HG03565 (cell line): ENCODE results near the gene PTPRM.

ENCODE experiments used
- ATAC-seq: cut with Tn5 transposase; IDR thresholded peaks from one replicate; pipeline ENCODE4 v1.9.1; 2021; ENCODE audit warnings: mild to moderate bottlenecking, moderate library complexity; ENCODE audit not compliant: unreplicated experiment

PTPRM gene

DNA sequence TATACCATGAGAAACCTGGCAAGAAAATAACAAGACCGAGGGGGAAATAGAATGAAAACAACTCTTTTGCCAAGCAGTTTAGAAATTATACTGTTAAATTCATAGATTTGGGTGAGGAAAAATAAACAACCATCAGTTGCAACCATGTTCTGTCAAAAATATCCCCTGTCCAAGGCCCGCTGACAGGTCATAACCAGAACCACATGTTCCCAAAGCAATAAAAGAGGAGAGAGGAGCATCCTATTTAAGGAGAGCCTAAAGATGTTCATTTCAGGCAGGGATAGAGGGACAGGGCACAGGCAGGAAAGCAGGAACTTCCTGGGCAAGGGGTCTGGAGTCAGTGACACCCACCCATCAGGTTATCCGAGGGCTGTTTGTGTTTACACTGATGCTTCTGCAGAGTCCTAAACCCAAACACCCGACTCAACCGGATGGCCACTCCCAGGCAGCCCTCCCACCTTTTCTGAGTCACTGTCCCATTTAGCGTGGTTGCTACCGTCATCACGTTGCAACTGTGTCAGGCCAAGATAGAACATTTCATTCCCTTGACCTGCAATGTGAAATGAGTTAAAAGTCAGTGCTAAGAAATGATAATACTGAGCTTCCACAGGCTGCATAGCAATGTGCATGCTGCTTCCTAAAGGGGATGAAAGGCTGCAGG lies 573.9 kb downstream of the PTPRM start:
- ATAC-seq: no peak

- ATAC-seq: no peak
These were observed 575.1 kb downstream of the PTPRM start for GRCh38 chr18:8142131-8142711.

DNA sequence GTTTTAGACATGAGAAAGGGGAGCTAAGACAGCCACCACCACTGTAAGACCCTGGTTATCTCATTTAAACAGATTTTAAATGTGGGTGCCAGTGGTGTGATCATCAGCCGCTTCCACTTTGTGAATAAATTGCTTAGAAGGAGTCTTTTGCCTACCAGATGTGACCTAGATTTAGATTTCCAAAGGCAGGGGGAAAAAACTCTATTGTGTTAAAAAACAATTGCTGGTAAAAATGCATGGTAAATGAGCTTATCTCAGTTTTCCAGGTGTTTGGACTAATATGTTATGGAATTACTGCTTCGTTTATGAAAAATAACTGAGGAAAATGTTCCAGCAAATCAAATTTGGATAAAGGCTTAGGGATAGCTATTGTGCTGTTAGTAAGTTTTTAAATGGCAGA lies 575.8 kb downstream of the PTPRM start:
- ATAC-seq: no peak

- ATAC-seq: no peak
These were observed 584.1 kb downstream of the PTPRM start for GRCh38 chr18:8151181-8151580.

GRCh38 chr18:8153887-8154583 lies 586.9 kb downstream of the PTPRM start:
- ATAC-seq: no peak

DNA sequence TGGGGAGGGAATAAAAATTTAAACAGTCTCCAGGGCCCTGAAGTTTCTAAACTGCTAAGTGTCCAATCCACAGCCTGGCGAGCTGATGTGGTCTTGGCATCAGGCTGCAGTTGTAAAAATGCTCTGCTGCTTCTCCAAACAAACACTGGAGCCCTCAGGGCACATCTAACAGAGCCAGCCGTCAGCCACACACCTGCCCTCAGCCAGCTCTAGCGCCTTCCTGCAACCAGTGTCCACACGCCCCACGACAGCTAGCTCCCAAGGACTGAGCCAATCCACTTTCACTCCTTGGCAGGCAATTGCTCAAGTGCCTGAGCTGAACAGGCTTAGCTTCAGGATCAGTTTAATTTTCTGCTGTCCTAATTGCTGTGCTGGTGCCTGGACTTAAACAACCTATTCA lies 595.7 kb downstream of the PTPRM start:
- ATAC-seq: no peak

DNA sequence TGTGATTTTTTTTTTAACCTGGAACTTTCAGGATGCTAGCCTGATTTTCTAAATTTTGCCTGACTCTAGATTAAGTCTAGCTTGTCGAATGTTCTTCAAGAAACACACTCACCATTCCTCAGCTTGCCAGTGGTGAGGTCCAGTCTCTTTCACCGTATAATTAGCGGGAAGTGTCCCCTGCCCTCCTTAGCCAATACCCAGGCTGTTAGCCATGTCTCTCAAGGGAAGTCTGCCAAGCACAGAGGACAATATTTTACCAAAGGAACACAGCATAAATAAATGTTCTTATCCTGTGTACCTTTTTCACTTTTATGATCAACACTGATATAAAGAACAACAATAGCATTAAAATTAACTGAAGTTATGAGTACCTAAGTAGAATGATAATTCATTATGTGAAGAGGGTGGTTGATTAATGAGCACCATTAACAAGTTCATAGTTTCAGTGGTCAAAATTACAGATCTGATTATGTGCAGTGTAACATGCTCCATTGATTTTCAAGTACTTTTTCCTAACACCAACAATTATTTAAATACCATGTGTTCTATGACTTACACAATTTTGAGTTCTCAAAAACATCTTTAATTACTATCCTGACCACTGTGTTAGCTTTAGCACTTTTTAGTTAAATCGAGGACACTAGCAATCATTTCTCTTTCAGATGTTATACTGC lies 596.3 kb downstream of the PTPRM start:
- no peak for ATAC-seq

- no peak for ATAC-seq
These were observed 598.0 kb downstream of the PTPRM start for GRCh38 chr18:8165095-8165494.

GRCh38 chr18:8167026-8167425 lies 599.9 kb downstream of the PTPRM start:
- no peak for ATAC-seq

DNA sequence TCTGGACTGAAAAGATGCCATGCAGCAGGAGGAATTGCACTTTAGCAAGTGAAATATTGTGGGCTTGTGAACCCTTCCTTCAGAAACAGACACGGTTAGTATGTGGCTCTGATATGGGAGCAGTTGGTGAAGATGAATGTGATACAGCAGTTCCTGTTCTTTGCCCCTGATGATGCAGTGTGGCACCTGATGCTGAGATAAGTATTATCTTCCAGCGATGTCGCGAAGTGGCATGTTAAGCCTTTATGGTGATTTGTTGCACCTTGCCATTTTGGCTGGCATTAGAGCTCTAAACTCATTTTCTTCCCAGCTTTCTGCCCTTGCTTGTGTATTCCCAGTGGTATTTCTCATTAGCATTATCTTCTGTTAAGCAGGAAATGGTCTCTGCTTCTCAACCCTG lies 600.6 kb downstream of the PTPRM start:
- no peak for ATAC-seq

DNA sequence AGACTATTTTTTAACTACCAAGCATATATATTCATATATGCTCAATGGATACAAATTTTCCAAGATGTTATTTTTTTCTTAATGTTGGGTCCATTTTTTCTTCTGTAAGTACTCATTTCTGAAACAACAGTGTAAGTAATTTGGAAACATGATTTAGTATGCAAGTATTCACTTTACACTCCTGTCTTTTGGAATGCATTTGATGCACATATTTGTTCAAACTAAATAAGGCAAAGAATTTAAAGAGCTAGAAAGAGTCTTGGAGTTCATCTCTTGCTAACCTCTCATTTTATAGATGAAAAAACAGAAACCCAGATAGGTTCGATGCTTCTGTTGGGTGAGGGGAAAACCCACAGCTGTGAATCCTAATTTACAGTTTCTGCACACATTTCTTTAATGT lies 602.6 kb downstream of the PTPRM start:
- no peak for ATAC-seq

DNA sequence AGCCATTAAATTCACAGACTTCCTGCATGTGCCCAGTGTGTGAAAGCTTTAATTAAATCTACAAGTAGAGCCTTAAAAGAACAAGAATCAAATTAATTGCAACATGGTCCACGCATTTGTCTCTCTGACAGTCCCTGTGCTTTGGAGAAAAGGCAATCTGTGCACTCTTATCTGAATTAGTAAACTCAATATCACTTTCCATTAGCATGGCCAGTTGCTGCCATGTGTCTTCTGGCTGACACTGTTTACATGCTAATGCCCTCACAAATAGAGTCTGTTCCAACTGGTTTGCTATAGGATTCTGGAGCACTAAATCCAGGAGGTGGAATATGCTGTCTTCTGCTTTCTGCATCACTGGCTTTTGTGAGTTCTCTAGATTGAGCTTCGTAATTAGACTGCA lies 607.7 kb downstream of the PTPRM start:
- no peak for ATAC-seq

- no peak for ATAC-seq
These were observed 608.5 kb downstream of the PTPRM start for GRCh38 chr18:8175501-8176061.

- ATAC-seq: no peak
These were observed 609.0 kb downstream of the PTPRM start for GRCh38 chr18:8176109-8176508.

DNA sequence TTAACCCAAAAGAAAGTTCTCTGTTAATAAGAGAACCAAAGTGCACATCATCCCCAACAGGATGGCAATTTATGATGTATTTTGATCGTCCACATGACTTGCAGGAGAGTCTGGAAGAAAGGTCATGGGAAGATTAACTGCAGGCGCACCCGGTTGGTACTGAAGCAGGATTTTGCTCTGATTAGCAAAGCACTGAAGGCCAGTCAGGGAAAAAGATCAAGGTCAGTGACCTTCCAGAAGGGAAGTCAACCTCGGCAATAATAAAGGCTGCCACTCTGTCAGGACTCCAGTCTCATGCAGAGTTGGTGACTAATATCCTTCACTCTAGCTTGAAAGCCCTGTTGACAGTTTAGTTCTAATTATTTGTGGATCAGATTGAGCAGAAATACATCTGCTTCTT lies 609.4 kb downstream of the PTPRM start:
- no peak for ATAC-seq

- no peak for ATAC-seq
These were observed 610.4 kb downstream of the PTPRM start for GRCh38 chr18:8177330-8178016.

GRCh38 chr18:8186413-8186812 lies 619.3 kb downstream of the PTPRM start:
- no peak for ATAC-seq

DNA sequence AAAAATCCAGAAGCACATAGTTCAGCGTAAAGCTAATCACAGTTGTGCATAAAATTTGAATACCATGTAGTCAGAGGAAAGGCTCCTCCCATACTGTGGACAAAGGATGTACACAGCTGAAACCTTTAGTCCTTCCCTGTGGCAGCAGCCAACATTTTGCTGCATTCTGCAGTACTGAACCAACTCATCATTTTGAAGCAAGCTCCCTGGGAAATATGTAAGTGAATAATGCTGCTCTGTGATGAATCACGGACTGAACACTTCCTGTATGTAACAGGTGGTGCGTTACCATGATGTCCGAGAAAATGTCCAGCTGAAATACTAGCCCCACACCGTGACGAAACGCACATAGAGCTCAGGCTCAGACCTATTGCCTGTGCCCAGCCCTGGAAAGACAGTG lies 621.1 kb downstream of the PTPRM start:
- no peak for ATAC-seq

- no peak for ATAC-seq
These were observed 623.9 kb downstream of the PTPRM start for GRCh38 chr18:8190980-8191379.

GRCh38 chr18:8194431-8194830 lies 627.3 kb downstream of the PTPRM start:
- no peak for ATAC-seq

DNA sequence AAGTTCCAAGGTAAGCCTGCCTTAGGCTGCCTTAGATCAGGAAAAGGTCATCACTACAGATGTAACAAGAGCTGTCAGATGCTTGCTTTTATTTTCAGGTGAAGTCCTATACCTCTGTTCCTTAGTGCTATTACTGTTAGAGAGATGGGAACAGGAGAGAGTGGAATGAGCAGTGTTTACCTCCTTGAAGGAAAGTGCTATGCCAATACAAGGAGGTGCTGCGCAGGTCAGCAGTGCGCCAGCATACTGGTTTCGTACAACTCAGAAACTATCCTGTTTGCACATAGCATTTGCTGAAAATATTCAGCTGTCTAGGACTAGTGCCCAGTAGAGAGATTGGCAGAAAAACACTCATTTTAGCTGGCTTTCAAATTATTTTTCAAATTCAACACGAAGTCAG lies 629.1 kb downstream of the PTPRM start:
- ATAC-seq: no peak
